ENCODE results near the gene FBRS. TPM values are rescaled to one million over a fixed set of nuclear protein-coding genes. Genes with fewer than 3 reads are reported as not detected.

FBRS gene
- total RNA-seq, 2 experiments from 2014 or later, result 36.8 to 89.8 TPM

DNA sequence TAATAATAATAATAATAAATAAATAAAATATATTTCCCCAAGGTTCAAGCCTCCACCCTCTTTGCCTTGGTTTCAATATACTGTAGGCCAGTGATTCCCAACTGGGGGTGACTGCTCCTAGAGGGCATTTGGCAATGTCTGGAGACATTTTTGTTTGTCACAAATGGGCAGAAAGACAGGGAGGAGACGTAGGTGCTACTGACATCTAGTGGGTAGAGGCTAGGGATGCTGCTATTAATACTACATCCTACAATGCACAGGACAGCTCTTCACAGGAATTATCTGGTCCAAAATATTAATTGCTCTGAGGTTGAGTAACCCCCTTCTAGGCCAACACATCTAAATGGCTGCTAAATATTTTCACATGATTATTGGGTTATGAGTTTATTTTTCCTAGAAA lies 20.3 kb upstream of the FBRS start:
- Histone ChIP-seq H3K4me1 (ENCODE audit: insufficient read depth, low read length, poor library complexity, severe bottlenecking) (peaks cover 14% of the 10 kb centered on the region), H4K20me1 (ENCODE audit: insufficient read depth, low read length) (no peaks in the 10 kb centered on the region), H3K9me3 (ENCODE audit: low read length) (no peaks in the 10 kb centered on the region), H3K36me3 (ENCODE audit: insufficient read depth, low read length) (no peaks in the 10 kb centered on the region), H3K79me2 (ENCODE audit: insufficient read depth, low read depth, low read length) (peaks cover 12% of the 10 kb centered on the region; the same call in 1 of the 2 replicates), H2AFZ (ENCODE audit: low read length) (no peak overlapping the region), H3K9me2 (ENCODE audit: insufficient read depth, low read length) (no peaks in the 10 kb centered on the region), H3K4me2 (ENCODE audit: low read length) (no peak overlapping the region), H3K4me3 (ENCODE audit: low read depth, low read length, poor library complexity, severe bottlenecking) (no peak overlapping the region), H3K27ac (ENCODE audit: low read depth, low read length, poor library complexity, severe bottlenecking) (no peak overlapping the region)
- ChIA-PET CTCF (ENCODE audit: unreplicated experiment) (no interaction called here), POLR2A (interaction anchor here (0.7 to 1.2 kb wide), 3 partner anchors 26 to 66 kb away, joined by 3 to 4 read pairs (median 3); partner anchors contain the start of gene ZNF688)
- DNase-seq (ENCODE audit: low spot score), result peak; percentile 72
- TF ChIP-seq EZH2phosphoT487 (IDR thresholded peaks at IDR 0.05; ENCODE audit: borderline replicate concordance, low read depth, low read length), result no peak
- TF ChIP-seq, protein P1, sequence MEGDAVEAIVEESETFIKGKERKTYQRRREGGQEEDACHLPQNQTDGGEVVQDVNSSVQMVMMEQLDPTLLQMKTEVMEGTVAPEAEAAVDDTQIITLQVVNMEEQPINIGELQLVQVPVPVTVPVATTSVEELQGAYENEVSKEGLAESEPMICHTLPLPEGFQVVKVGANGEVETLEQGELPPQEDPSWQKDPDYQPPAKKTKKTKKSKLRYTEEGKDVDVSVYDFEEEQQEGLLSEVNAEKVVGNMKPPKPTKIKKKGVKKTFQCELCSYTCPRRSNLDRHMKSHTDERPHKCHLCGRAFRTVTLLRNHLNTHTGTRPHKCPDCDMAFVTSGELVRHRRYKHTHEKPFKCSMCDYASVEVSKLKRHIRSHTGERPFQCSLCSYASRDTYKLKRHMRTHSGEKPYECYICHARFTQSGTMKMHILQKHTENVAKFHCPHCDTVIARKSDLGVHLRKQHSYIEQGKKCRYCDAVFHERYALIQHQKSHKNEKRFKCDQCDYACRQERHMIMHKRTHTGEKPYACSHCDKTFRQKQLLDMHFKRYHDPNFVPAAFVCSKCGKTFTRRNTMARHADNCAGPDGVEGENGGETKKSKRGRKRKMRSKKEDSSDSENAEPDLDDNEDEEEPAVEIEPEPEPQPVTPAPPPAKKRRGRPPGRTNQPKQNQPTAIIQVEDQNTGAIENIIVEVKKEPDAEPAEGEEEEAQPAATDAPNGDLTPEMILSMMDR (conservative IDR thresholded peaks at IDR 0.05; ENCODE audit: low read length), result peak; percentile 81
- BruUV-seq (replicated peaks), result no TSS peak
- intact Hi-C loops (cut with micrococcal nuclease; ENCODE audit: unreplicated experiment), result no loop called here

DNA sequence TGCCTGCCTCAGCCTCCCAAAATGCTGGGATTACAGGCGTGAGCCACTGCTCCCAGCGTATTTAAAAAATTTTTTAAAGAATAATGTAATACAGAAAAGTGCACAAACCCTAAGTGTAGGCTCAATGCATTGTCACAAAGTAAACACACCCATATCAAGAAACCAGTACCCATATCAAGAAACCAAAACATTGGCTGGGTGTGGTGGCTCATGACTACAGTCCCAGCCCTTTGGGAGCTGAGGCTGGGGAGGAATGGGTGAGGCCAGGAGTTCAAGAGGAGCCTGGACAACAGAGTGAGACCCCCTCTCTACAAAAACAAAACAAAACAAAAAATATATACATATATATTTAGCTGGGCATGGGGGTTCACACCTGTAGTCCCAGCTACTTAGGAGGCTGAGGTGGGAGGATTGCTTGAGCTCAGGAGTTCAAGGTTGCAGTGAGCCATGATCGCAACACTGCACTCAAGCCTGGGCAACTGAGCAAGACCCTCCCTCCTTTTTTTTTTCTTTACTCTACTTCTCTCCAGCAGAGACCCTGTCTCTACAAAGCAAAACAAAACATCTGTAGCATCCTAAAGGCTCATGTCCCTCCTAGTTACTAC lies 16.8 kb upstream of the FBRS start:
- Histone ChIP-seq H3K4me1 (ENCODE audit: insufficient read depth, low read length, poor library complexity, severe bottlenecking) (no peaks in the 10 kb centered on the region), H3K27ac (ENCODE audit: low read depth, low read length, poor library complexity, severe bottlenecking) (no peak overlapping the region), H3K79me2 (ENCODE audit: insufficient read depth, low read depth, low read length) (no peaks in the 10 kb centered on the region), H3K4me2 (ENCODE audit: low read length) (no peak overlapping the region), H3K36me3 (ENCODE audit: insufficient read depth, low read length) (no peaks in the 10 kb centered on the region), H3K9me2 (ENCODE audit: insufficient read depth, low read length) (no peaks in the 10 kb centered on the region), H4K20me1 (ENCODE audit: insufficient read depth, low read length) (no peaks in the 10 kb centered on the region), H3K4me3 (ENCODE audit: low read depth, low read length, poor library complexity, severe bottlenecking) (no peak overlapping the region), H2AFZ (ENCODE audit: low read length) (no peak overlapping the region), H3K9me3 (ENCODE audit: low read length) (no peaks in the 10 kb centered on the region)
- ChIA-PET CTCF (ENCODE audit: unreplicated experiment) (no interaction called here), POLR2A (interaction anchor here (0.6 kb wide), 1 partner anchor 250 kb away, joined by 3 read pairs; no protein-coding TSS in a partner anchor)
- DNase-seq (ENCODE audit: low spot score), result no peak
- no TSS peak for BruUV-seq (replicated peaks)
- no peak for TF ChIP-seq EZH2phosphoT487 (IDR thresholded peaks at IDR 0.05; ENCODE audit: borderline replicate concordance, low read depth, low read length)
- TF ChIP-seq, protein P1 (conservative IDR thresholded peaks at IDR 0.05; ENCODE audit: low read length), result no peak
- intact Hi-C loops (cut with micrococcal nuclease; ENCODE audit: unreplicated experiment), result no loop called here

DNA sequence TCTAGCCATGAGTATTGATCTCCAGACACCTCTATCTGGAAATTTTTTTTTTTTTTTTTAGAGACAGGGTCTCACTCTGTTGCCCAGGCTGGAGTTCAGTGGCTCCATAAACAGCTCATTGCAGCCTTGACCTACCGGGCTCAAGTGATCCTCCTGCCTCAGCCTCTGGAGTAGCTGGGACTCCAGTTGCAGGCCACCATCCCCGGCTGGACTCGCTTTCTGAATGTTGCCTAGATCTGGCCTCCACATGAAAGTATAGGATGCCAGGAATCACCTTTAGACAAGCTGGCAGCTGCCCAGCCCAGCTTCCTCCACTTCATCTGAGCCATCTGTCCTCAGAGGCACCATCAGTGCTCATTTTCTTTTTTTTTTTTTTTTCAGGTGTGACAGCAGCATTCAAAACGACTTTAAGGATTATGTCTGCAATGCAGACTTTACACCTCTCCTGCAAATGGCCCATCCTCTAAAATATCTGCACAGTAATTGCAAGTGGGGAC lies 13.8 kb upstream of the FBRS start:
- POLR2A ChIA-PET, result interaction anchor here (0.6 kb wide), 1 partner anchor 274 kb away, joined by 3 read pairs; no protein-coding TSS in a partner anchor
- intact Hi-C loops (cut with micrococcal nuclease; ENCODE audit: unreplicated experiment), result no loop called here
- Histone ChIP-seq H3K4me3 (ENCODE audit: low read depth, low read length, poor library complexity, severe bottlenecking) (no peak overlapping the region), H3K4me2 (ENCODE audit: low read length) (no peak overlapping the region), H3K36me3 (ENCODE audit: insufficient read depth, low read length) (no peaks in the 10 kb centered on the region), H3K9me2 (ENCODE audit: insufficient read depth, low read length) (no peaks in the 10 kb centered on the region), H2AFZ (ENCODE audit: low read length) (no peak overlapping the region), H3K27ac (ENCODE audit: low read depth, low read length, poor library complexity, severe bottlenecking) (no peak overlapping the region), H4K20me1 (ENCODE audit: insufficient read depth, low read length) (no peaks in the 10 kb centered on the region), H3K79me2 (ENCODE audit: insufficient read depth, low read depth, low read length) (no peaks in the 10 kb centered on the region), H3K9me3 (ENCODE audit: low read length) (no peaks in the 10 kb centered on the region), H3K4me1 (ENCODE audit: insufficient read depth, low read length, poor library complexity, severe bottlenecking) (no peaks in the 10 kb centered on the region)
- TF ChIP-seq, protein P1 (conservative IDR thresholded peaks at IDR 0.05; ENCODE audit: low read length), result no peak
- TF ChIP-seq EZH2phosphoT487 (IDR thresholded peaks at IDR 0.05; ENCODE audit: borderline replicate concordance, low read depth, low read length), result no peak
- BruUV-seq (replicated peaks), result no TSS peak
- CTCF ChIA-PET (ENCODE audit: unreplicated experiment), result no interaction called here
- no peak for DNase-seq (ENCODE audit: low spot score)
